ENCODE results near the gene SESTD1. TPM values are rescaled to one million over a fixed set of nuclear protein-coding genes. Genes with fewer than 3 reads are reported as not detected.
A peak's percentile ranks its signal among the peaks of the same experiment; 100 is the strongest.

Gene SESTD1
- total and polyA plus RNA-seq, 2 experiments from 2014 or later: 12.6 to 21.6 TPM

DNA sequence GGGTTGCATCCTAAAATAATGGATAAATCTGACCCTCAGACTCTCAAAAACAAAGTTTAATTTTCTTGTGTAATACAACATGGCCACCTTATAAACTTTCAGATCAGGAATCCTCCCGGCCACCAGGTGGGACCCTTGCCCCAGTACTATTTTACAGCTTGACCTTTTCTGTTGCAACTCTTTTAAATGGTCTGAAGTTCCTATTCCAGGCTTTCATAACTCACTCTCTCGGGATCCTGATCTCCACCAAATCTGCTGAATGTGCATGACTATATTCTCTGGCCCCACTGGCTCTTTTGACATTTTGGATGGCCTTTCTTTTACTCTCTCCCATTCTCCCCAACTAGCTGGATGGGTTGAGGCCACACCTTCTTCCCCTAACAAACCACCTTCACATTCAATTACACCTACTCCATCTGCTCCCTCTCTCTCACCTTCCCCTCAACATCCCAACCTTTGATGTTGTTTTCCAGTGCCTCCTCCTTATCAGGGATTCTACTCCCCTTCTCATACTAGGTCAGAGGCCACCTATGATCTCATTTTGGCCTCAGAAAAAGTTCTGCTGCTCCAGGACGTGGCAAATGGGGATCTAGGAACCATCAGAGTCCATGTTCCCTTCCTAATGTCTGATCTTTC, 70.8 kb downstream of the SESTD1 start (continued):
- TF ChIP-seq, protein P1, sequence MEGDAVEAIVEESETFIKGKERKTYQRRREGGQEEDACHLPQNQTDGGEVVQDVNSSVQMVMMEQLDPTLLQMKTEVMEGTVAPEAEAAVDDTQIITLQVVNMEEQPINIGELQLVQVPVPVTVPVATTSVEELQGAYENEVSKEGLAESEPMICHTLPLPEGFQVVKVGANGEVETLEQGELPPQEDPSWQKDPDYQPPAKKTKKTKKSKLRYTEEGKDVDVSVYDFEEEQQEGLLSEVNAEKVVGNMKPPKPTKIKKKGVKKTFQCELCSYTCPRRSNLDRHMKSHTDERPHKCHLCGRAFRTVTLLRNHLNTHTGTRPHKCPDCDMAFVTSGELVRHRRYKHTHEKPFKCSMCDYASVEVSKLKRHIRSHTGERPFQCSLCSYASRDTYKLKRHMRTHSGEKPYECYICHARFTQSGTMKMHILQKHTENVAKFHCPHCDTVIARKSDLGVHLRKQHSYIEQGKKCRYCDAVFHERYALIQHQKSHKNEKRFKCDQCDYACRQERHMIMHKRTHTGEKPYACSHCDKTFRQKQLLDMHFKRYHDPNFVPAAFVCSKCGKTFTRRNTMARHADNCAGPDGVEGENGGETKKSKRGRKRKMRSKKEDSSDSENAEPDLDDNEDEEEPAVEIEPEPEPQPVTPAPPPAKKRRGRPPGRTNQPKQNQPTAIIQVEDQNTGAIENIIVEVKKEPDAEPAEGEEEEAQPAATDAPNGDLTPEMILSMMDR (conservative IDR thresholded peaks at IDR 0.05; ENCODE audit: low read depth in 2 of 2): peak; percentile 32

DNA sequence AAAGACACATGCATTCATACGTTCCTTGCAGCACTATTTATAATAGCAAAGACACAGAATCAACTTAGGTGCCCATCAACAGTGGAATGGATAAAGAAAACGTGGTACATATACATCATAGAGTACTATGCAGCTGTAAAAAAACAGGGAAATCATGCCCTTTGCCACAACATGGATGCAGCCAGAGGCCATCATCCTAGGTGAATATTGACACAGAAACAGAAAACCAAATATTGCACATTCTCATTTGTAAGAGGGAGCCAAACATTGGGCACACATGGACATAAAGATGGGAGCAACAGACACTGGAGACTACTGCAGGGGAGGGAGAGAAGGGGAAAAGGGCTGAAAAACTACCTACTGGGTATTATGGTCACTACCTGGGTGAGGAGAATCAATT, 73.5 kb downstream of the SESTD1 start:
- H3K4me1 ChIP-seq (ENCODE audit: insufficient read depth): no peaks in the 10 kb centered on the region
- Mint-ChIP-seq H3K36me3 (ENCODE audit: low read depth) (peaks cover 77% of the 10 kb centered on the region), H3K27ac (peak overlapping the region; percentile 50; the same call in 1 of the 2 replicates), H3K4me1 (peaks cover 3% of the 10 kb centered on the region; the same call in 1 of the 3 replicates), H3K9me3 (peaks cover 44% of the 10 kb centered on the region), H3K27me3 (ENCODE audit: insufficient read depth, low read depth, poor library complexity) (no peaks in the 10 kb centered on the region), H3K4me3 (no peak overlapping the region)
- no peak overlapping the region for H3K4me3 ChIP-seq
- H2AFZ ChIP-seq: no peak overlapping the region
- H4K20me1 ChIP-seq (replicated peaks; ENCODE audit: insufficient read depth): no peaks in the 10 kb centered on the region
- no peaks in the 10 kb centered on the region for H3K27me3 ChIP-seq (ENCODE audit: insufficient read depth)
- peaks cover 71% of the 10 kb centered on the region for H3K79me2 ChIP-seq (replicated peaks; ENCODE audit: insufficient read depth)
- H3F3A ChIP-seq (replicated peaks; ENCODE audit: low read depth): no peaks in the 10 kb centered on the region
- ATAC-seq (no peak), DNase-seq (ENCODE audit: low spot score) (no peak)
- no peak for TF ChIP-seq JUNB (IDR thresholded peaks at IDR 0.05; ENCODE audit: unreplicated experiment)
- peaks cover 17% of the 10 kb centered on the region; the same call in 1 of the 2 replicates for H3K9me2 ChIP-seq (ENCODE audit: insufficient read depth)
- H3K27ac ChIP-seq (ENCODE audit: low read depth): no peak overlapping the region
- no peak overlapping the region for H3K4me2 ChIP-seq
- peaks cover 4% of the 10 kb centered on the region; the same call in 1 of the 2 replicates for H3K36me3 ChIP-seq (ENCODE audit: insufficient read depth)

DNA sequence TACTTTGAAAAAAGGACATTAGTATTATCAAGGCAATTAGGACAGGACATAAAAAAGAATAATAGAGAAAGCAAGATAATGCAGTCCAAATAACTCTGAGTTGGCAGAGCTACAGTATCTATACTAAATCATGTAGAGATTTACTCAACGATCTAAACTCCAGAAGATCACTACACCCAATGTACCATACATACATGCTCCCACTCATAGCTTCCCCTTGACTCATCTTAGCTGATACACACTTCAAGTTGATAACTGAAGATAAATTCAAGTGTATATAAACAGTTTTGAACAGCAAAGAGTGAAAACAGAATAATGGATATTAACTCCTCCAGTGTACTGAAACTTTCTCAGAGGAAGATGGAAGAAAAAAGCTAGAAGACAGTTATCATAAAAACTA, 78.5 kb downstream of the SESTD1 start:
- no peaks in the 10 kb centered on the region for H3K27me3 Mint-ChIP-seq (ENCODE audit: insufficient read depth, low read depth, poor library complexity)
- H3K27ac Mint-ChIP-seq: no peak overlapping the region
- peaks cover 39% of the 10 kb centered on the region; the same call in 2 of the 3 replicates for H3K36me3 Mint-ChIP-seq (ENCODE audit: low read depth)
- peaks cover 15% of the 10 kb centered on the region for H3K4me1 Mint-ChIP-seq
- no peak for ATAC-seq
- Histone ChIP-seq H3F3A (replicated peaks; ENCODE audit: low read depth) (no peaks in the 10 kb centered on the region), H3K27me3 (ENCODE audit: insufficient read depth) (no peaks in the 10 kb centered on the region), H3K4me2 (no peak overlapping the region), H3K4me3 (no peak overlapping the region), H3K36me3 (ENCODE audit: insufficient read depth) (no peaks in the 10 kb centered on the region), H3K27ac (ENCODE audit: low read depth) (no peak overlapping the region), H2AFZ (no peak overlapping the region), H3K79me2 (replicated peaks; ENCODE audit: insufficient read depth) (peaks cover 38% of the 10 kb centered on the region), H3K9me2 (ENCODE audit: insufficient read depth) (0 out of 2 replicates have a peak, but pooled peaks cover 4% of the 10 kb centered on the region), H4K20me1 (replicated peaks; ENCODE audit: insufficient read depth) (no peaks in the 10 kb centered on the region), H3K4me1 (ENCODE audit: insufficient read depth) (peaks cover 11% of the 10 kb centered on the region; the same call in 1 of the 2 replicates)
- peaks cover 20% of the 10 kb centered on the region for H3K9me3 Mint-ChIP-seq
- H3K4me3 Mint-ChIP-seq: no peak overlapping the region
- no peak for DNase-seq (ENCODE audit: low spot score)
- no peak for TF ChIP-seq EZH2phosphoT487 (IDR thresholded peaks at IDR 0.05; ENCODE audit: unreplicated experiment)
- TF ChIP-seq, protein P2, sequence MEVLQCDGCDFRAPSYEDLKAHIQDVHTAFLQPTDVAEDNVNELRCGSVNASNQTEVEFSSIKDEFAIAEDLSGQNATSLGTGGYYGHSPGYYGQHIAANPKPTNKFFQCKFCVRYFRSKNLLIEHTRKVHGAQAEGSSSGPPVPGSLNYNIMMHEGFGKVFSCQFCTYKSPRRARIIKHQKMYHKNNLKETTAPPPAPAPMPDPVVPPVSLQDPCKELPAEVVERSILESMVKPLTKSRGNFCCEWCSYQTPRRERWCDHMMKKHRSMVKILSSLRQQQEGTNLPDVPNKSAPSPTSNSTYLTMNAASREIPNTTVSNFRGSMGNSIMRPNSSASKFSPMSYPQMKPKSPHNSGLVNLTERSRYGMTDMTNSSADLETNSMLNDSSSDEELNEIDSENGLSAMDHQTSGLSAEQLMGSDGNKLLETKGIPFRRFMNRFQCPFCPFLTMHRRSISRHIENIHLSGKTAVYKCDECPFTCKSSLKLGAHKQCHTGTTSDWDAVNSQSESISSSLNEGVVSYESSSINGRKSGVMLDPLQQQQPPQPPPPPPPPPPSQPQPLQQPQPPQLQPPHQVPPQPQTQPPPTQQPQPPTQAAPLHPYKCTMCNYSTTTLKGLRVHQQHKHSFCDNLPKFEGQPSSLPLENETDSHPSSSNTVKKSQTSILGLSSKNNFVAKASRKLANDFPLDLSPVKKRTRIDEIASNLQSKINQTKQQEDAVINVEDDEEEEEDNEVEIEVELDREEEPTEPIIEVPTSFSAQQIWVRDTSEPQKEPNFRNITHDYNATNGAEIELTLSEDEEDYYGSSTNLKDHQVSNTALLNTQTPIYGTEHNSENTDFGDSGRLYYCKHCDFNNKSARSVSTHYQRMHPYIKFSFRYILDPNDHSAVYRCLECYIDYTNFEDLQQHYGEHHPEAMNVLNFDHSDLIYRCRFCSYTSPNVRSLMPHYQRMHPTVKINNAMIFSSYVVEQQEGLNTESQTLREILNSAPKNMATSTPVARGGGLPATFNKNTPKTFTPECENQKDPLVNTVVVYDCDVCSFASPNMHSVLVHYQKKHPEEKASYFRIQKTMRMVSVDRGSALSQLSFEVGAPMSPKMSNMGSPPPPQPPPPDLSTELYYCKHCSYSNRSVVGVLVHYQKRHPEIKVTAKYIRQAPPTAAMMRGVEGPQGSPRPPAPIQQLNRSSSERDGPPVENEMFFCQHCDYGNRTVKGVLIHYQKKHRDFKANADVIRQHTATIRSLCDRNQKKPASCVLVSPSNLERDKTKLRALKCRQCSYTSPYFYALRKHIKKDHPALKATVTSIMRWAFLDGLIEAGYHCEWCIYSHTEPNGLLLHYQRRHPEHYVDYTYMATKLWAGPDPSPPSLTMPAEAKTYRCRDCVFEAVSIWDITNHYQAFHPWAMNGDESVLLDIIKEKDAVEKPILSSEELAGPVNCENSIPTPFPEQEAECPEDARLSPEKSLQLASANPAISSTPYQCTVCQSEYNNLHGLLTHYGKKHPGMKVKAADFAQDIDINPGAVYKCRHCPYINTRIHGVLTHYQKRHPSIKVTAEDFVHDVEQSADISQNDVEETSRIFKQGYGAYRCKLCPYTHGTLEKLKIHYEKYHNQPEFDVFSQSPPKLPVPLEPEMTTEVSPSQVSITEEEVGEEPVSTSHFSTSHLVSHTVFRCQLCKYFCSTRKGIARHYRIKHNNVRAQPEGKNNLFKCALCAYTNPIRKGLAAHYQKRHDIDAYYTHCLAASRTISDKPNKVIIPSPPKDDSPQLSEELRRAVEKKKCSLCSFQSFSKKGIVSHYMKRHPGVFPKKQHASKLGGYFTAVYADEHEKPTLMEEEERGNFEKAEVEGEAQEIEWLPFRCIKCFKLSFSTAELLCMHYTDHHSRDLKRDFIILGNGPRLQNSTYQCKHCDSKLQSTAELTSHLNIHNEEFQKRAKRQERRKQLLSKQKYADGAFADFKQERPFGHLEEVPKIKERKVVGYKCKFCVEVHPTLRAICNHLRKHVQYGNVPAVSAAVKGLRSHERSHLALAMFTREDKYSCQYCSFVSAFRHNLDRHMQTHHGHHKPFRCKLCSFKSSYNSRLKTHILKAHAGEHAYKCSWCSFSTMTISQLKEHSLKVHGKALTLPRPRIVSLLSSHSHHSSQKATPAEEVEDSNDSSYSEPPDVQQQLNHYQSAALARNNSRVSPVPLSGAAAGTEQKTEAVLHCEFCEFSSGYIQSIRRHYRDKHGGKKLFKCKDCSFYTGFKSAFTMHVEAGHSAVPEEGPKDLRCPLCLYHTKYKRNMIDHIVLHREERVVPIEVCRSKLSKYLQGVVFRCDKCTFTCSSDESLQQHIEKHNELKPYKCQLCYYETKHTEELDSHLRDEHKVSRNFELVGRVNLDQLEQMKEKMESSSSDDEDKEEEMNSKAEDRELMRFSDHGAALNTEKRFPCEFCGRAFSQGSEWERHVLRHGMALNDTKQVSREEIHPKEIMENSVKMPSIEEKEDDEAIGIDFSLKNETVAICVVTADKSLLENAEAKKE (CRISPR knock-in tag; IDR thresholded peaks at IDR 0.05): no peak
- TF ChIP-seq NANOG (IDR thresholded peaks at IDR 0.05; ENCODE audit: borderline replicate concordance): no peak
- TF ChIP-seq EZH2 (IDR thresholded peaks at IDR 0.05; ENCODE audit: low read depth, unreplicated experiment): no peak
- TF ChIP-seq CREB1 (CRISPR knock-in tag; IDR thresholded peaks at IDR 0.05; ENCODE audit: low read depth): no peak
- TF ChIP-seq JUNB (IDR thresholded peaks at IDR 0.05; ENCODE audit: unreplicated experiment): no peak
- TF ChIP-seq, protein P1 (conservative IDR thresholded peaks at IDR 0.05; ENCODE audit: low read depth in 2 of 2): no peak
- TF ChIP-seq STAT1 (IDR thresholded peaks at IDR 0.05; ENCODE audit: unreplicated experiment): no peak
